ENCODE measurements around the gene LIPH.

Gene LIPH

DNA sequence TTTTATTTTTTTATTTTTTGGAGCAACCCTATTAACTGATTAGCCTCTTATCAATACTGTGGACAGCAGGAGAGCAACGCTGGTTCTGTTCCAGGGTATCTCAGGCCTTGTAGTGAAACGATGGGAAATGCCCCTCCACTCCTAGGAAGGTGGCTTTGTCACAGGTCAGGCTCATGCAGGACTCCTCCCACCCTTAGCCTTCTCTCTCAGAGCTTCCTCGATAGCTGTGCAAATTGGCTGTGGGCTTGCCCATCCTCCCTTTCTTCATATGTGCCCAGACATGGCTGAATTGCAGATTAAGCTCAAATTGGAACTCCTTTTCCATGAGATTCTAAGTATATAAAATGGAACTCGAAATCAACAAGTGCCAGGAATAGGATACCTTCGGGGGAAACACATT is 92.1 kb downstream of the LIPH start:
- DNase-seq (ENCODE audit: low read depth, low spot score), result no peak
- ChIA-PET CTCF (interaction anchor here (0.7 to 8.8 kb wide), 18 partner anchors 8 to 123 kb away, joined by 3 to 72 read pairs (median 7); no protein-coding TSS in a partner anchor), POLR2A (no interaction called here)
- TF ChIP-seq CTCF (IDR thresholded peaks at IDR 0.05; ENCODE audit: insufficient read depth, low read length, missing control alignments), result no peak
- H3K4me3 ChIP-seq (ENCODE audit: low read depth, low read length), result no peak overlapping the region

- POLR2A ChIA-PET, result no interaction called here
These were observed 95.0 kb downstream of the LIPH start for GRCh38 chr3:185457376-185457775.

More at GRCh38 chr3:185457376-185457775, 95.0 kb downstream of the LIPH start:
- no peak for DNase-seq (ENCODE audit: low read depth, low spot score)
- no peak overlapping the region for H3K4me3 ChIP-seq (ENCODE audit: low read depth, low read length)
- CTCF ChIA-PET, result interaction anchor here (1.1 to 8.8 kb wide), 3 partner anchors 13 to 118 kb away, joined by 3 to 72 read pairs (median 54); no protein-coding TSS in a partner anchor
- no peak for TF ChIP-seq CTCF (IDR thresholded peaks at IDR 0.05; ENCODE audit: insufficient read depth, low read length, missing control alignments)

All from AG04449 (cell line).